Thyroid gland (tissue), 4 donors: ENCODE measurements around the gene COL6A2.

Experiments used
- CTCF ChIP-seq, 6 experiments: fragments of 200-600 bp in 3 of 6; fragments of 450-650 bp in 3 of 6; sonication (generic) in 3 of 6; IDR thresholded peaks; one replicate each; pipeline ENCODE4 v1.5.1; 2016 to 2019; ENCODE audit warnings: antibody characterized with exemption in 6 of 6, mild to moderate bottlenecking in 2 of 6, inconsistent platforms in 1 of 6, moderate library complexity in 1 of 6
- POLR2A ChIP-seq, 2 donors: fragments of 450-650 bp; IDR thresholded peaks; one replicate each; pipeline ENCODE4 v1.6.1; 2017; ENCODE audit warnings: antibody characterized with exemption in 2 of 2, mild to moderate bottlenecking in 2 of 2, moderate library complexity in 1 of 2

- TF ChIP-seq POLR2A (IDR thresholded peaks at IDR 0.05) (no peak), CTCF (IDR thresholded peaks at IDR 0.05) (no peak)
Observed at GRCh38 chr21:46091118-46091517, 6.8 kb upstream of the COL6A2 start.
